ENCODE data around the gene PTRHD1.

DNA sequence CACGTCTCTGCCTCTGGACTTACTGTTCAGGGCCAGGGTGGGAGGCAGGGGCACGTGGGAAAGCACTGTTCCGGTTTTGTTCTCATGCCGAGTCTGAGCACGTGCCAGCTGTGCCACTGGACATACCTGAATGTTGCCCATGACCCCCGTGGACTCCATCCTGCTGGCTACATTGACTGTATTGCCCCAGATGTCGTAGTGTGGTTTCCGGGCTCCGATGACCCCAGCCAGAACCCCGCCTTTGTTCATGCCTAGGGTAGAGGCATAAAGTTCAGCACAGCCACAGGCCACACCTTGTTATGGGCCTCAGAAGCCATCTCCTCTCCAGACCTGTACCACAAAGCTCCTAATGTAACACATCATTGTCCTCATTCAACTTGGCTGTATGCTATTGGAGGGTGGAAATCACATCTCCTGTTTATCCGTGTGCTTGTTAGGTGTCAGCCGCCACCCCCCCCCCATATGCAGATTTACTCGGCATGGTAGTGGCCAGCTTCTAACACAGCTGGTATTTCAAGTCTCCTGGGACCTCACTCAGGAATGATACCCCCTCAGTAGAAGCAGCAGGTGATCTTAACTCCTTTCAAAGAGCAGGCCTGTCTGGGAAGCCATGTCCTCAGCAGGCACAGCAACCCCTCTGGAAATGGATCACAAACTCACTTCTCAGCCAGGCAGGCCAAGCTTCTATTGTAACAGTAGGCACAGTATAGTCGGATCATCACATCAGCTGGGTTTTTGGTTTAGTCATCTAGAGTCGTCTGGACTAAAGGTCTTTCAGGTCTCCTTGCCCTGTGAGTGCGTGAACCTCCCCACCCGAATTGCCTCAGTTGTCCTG lies 27.6 kb upstream of the PTRHD1 start:
- TF ChIP-seq FOXM1 (IDR thresholded peaks at IDR 0.05; ENCODE audit: low read depth, low read length), result no peak
- no peak for TF ChIP-seq ZNF592 (IDR thresholded peaks at IDR 0.05)
- no peak for TF ChIP-seq NR2C1 (IDR thresholded peaks at IDR 0.05)
- TF ChIP-seq CEBPB (IDR thresholded peaks at IDR 0.05; ENCODE audit: borderline replicate concordance in 1 of 2, low read depth in 2 of 2, low read length in 2 of 2), result no peak
- no peak for TF ChIP-seq BRCA1 (IDR thresholded peaks at IDR 0.05; ENCODE audit: low read depth, low read length)
